Activated CD8-positive, alpha-beta memory T cell treated with anti-CD3 and anti-CD28 coated beads, Interleukin-2, amount 50 U/mL, for 24 hours (primary cell): Measurements from ENCODE around the gene RIBC2.

ENCODE experiments used
- DNase-seq: peaks from one replicate; pipeline ENCODE4 v3.0.0-alpha.2; 2020; ENCODE audit errors: extremely low read depth

The RIBC2 gene

DNA sequence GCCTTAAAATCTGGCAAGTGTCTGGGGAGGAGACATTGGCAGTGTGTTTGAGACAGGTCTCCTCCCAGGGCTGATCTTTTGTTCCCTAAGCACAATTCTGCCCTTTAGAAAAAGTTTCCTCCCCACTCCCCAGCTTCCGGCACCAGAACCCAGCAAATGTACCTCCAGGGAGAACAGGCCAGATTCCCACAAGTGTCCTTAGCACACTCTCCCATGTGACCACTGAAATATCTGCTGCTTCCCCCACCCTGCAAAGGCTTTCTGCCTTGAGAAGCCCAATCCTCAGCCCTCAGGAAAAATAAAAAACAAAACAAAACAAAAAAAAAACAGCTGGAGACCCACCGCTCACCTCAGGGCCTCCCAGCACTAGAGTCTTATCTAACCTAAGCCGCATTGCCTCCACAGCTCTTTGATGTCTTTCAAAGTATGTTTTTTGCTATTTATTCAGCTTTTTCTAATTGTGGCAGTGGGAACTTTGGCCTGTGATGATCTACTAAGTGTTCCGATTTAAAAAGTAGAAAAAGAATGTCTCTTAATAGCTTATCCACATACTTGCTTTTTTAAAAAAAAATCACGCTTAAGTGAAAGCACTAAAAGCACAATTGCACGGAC, 60.2 kb downstream of the RIBC2 start:
- no peak for DNase-seq

DNA sequence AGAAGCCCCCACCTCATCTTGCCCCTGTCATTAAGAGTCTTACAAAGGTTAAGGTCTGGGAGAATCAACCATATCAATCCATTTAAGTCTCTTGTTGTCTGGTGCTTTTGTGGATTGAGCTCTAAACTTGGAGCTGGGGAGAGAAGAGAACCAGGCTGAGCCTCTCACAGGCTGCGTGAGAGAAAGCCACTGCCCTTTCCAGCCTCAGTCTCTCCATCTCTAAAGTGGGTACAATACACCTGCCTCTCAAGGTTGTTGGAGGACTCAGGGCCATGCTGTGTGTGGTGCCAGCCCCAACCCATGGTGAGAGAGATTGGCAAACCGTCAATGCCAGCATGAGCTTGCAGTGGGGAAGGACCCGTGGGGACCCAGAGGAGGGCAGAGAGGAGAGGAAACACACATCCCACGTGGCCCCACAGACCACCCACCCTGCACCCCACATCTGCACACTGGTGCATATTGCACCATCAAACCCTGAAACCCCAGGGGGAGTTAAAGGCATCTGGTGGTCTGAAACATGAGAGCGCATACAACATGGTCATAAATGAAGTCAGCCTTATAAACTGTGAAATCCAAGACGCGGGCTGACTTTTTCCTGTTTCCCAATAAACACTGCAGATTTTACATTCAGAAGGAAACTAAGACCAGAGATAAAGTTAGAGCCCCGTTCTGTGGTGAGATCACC, 61.7 kb downstream of the RIBC2 start:
- DNase-seq = no peak

DNA sequence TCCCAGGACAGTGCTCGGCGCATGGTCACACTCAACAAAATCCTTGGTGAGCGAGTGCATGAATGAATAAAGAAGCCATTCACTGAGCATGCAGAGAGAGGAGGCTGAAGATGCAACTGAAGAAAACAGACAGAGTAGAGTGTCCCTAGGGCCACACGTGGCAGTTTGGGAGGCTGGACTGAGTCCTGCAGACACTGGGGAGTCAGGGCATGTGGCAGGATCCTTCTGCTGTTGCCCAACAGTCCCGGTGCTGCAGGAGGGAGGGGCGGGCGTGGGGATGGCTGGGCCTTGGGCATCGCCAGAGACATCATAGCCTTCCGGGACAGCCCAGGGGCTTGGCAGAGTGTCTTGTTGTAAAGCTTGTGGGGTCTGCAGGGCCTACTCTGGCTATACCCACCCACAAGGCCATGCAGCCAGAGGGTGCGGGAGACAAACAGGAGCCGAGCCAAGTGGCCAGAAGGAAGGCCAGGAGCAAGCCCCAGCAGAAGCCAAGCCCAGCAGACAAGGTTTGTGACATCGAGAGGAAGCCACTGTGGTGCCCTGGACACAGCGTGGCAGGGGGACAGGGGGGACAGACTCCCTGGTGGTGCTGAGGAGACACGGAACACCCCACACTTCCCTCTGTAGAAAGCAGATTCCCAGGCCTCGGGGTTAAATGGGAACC, 62.5 kb downstream of the RIBC2 start:
- DNase-seq = no peak

DNA sequence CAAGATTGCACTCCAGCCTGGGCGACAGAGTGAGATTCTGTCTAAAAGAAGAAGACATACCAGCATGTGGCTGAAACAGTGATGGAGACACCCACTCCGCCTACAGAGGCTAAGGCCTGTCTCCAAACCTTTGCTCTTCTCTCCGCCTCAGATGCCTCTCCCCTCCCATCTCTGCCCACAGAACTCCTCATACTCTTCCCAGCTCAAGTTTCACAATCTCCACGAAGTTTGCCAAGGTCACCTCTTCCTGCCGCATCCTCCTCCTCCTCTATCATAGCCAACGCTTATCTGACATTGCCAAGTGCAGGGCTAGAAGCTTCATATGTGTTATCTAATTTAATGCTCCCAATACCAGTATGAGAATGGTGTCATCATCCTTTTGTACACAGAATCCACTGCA, 63.3 kb downstream of the RIBC2 start:
- DNase-seq = no peak

DNA sequence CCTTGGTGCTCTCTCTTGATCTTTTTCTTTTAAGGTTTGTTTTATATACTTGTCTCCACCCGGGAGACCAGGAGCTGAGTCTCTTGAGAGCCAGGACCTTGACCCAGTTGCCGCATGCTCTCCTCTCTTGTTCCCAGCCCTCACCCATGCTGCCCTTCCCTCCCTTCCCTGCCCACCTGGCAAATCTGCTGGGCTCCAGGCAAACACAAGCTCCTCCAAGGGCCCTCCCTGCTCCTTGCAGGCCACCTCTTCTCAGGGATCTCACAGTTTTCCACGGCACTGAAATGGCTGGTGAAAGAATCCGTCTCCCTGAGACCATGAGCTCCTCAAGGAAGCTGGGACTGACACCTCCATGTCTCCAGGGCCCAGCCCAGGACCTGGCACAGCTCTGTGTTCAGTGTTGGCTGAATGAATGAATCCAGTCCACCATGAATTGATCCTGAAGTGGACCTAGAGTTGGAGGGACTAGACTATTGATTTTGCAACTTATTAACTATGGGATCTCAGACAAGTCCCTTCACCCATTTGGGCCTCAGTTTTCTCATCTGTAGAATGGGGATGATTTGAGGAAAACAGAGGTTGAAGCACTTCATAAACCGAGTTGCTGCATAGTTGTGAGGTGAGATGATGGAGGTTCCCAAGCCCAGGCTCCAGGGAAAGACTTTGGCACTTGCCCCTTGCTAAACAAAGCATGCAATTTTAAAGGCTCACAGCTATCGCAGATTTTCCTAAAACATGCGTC, 64.0 kb downstream of the RIBC2 start:
- DNase-seq = no peak

DNA sequence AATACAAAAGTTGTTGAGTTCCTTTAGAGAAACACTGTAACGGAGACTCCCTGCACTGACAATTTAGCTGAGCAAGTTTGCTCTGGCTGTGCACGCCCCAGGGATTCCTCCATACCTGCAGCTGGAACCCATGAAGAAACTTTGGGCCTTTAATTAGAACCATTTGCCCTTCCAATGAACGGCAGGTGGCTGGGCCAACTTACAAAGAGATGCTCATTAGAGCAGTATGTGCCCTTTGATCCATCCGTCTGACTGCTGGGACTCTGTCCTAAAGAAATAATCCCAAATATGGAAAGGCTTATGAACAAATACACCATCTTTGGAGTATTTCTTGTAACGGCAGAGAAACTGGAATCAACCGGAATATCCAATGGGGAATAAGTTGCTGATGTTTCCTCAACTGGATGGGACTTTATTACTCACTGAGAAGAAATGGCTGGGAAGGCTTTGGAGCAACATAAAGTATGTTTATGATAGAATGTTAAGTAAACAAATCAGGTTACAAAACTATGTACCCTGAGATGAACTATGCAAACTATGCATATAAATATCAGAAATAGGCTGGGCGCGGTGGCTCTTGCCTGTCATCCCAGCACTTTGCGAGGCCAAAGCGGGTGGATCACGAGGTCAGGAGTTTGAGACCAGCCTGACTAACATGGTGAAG, 64.7 kb downstream of the RIBC2 start:
- DNase-seq = no peak

DNA sequence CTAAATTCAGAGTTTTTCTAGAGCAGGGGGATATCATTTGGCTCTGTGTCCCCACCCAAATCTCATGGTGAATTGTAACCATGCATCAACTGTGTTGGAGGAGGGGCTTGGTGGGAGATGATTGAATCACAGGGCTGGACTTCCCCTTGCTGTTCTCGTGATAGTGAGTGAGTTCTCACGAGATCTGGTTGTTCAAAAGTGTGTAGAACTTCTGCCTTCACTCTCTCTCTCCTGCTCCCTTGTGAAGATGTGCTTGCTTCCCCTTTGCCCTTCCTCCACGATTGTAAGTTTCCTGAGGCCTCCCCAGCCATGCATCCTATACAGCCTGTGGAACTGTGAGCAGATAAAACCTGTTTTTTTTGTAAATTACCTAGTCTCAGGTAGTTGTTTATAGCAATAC, 67.2 kb downstream of the RIBC2 start:
- DNase-seq = no peak

DNA sequence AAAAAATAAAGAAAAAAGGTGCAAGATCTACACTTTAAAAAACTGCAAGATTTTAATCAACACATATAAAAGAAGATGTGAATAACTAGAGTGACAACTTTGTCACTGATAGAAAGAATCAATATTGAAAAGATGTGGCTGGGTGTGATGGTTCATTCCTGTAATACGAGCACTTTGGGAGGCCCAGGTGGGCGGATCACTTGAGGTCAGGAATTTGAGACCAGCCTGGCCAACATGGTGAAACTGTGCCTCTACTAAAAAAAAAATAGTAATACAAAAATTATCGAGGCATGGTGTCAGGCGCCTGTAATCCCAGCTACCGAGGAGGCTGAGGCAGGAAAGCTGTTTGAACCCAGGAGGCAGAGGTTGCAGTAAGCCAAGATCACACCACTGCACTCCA, 68.2 kb downstream of the RIBC2 start:
- DNase-seq = no peak
